ENCODE data around the gene ADARB2. TPM values are rescaled to one million over a fixed set of nuclear protein-coding genes. Genes with fewer than 3 reads are reported as not detected.

The ADARB2 gene
- polyA plus RNA-seq, 1 of the 3 experiments (the other 2 are of a cell fraction), result not detected

GRCh38 chr10:1658658-1659057 is 78.7 kb downstream of the ADARB2 start:
- H2AFZ ChIP-seq (ENCODE audit: low read depth), result no peak overlapping the region
- H3K9ac ChIP-seq, result no peak overlapping the region
- no peaks in the 10 kb centered on the region for H3F3A ChIP-seq (replicated peaks; ENCODE audit: insufficient read depth)
- no peak for DNase-seq
- H3K36me3 ChIP-seq (replicated peaks in 1 of 2; ENCODE audit: control insufficient read depth in 1 of 2, insufficient read depth in 2 of 2, low read length in 1 of 2), result no peaks in the 10 kb centered on the region
- peaks cover 0 to 6% of the 10 kb centered on the region in 2 experiments; a peak in 1 of 4 replicates for H3K4me1 ChIP-seq (ENCODE audit: control insufficient read depth in 1 of 2, insufficient read depth in 2 of 2, low read depth in 1 of 2, low read length in 1 of 2)
- no peak overlapping the region for H3K4me3 ChIP-seq (ENCODE audit: low read depth in 2 of 2, low read length in 1 of 2)
- 40% methylated on average over 5 of the region's 6 CpGs for WGBS (ENCODE audit: low lambda C conversion rate)
- TF ChIP-seq EP300 (IDR thresholded peaks at IDR 0.05; ENCODE audit: borderline replicate concordance in 1 of 2, low read depth in 1 of 2, low read length in 1 of 2) (no peak), TCF12 (IDR thresholded peaks at IDR 0.05) (no peak), FOSL2 (IDR thresholded peaks at IDR 0.05; ENCODE audit: borderline replicate concordance, low read depth) (no peak), RFX5 (IDR thresholded peaks at IDR 0.05; ENCODE audit: low read length) (no peak), NRF1 (IDR thresholded peaks at IDR 0.05; ENCODE audit: low read depth, low read length) (no peak), GATA2 (CRISPR knock-in tag; IDR thresholded peaks at IDR 0.05) (no peak), NFIC (IDR thresholded peaks at IDR 0.05; ENCODE audit: borderline replicate concordance) (no peak), TEAD4 (IDR thresholded peaks at IDR 0.05; ENCODE audit: borderline replicate concordance, insufficient read depth) (no peak)
- TF ChIP-seq, protein P1, sequence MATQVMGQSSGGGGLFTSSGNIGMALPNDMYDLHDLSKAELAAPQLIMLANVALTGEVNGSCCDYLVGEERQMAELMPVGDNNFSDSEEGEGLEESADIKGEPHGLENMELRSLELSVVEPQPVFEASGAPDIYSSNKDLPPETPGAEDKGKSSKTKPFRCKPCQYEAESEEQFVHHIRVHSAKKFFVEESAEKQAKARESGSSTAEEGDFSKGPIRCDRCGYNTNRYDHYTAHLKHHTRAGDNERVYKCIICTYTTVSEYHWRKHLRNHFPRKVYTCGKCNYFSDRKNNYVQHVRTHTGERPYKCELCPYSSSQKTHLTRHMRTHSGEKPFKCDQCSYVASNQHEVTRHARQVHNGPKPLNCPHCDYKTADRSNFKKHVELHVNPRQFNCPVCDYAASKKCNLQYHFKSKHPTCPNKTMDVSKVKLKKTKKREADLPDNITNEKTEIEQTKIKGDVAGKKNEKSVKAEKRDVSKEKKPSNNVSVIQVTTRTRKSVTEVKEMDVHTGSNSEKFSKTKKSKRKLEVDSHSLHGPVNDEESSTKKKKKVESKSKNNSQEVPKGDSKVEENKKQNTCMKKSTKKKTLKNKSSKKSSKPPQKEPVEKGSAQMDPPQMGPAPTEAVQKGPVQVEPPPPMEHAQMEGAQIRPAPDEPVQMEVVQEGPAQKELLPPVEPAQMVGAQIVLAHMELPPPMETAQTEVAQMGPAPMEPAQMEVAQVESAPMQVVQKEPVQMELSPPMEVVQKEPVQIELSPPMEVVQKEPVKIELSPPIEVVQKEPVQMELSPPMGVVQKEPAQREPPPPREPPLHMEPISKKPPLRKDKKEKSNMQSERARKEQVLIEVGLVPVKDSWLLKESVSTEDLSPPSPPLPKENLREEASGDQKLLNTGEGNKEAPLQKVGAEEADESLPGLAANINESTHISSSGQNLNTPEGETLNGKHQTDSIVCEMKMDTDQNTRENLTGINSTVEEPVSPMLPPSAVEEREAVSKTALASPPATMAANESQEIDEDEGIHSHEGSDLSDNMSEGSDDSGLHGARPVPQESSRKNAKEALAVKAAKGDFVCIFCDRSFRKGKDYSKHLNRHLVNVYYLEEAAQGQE (IDR thresholded peaks at IDR 0.05; ENCODE audit: low read depth, low read length), result no peak
- H3K4me2 ChIP-seq, result no peak overlapping the region
- no peaks in the 10 kb centered on the region for H3K9me2 ChIP-seq
- no peaks in the 10 kb centered on the region for H4K20me1 ChIP-seq (ENCODE audit: insufficient read depth)
- H3K79me2 ChIP-seq (ENCODE audit: insufficient read depth), result no peaks in the 10 kb centered on the region
- H3K27ac ChIP-seq (ENCODE audit: low read depth in 2 of 2, low read length in 1 of 2), result no peak overlapping the region
- CTCF ChIA-PET, result no interaction called here
- no peaks in the 10 kb centered on the region for H3K9me3 ChIP-seq
- POLR2A ChIA-PET, result no interaction called here
- no peaks in the 10 kb centered on the region for H3K27me3 ChIP-seq (ENCODE audit: insufficient read depth)

DNA sequence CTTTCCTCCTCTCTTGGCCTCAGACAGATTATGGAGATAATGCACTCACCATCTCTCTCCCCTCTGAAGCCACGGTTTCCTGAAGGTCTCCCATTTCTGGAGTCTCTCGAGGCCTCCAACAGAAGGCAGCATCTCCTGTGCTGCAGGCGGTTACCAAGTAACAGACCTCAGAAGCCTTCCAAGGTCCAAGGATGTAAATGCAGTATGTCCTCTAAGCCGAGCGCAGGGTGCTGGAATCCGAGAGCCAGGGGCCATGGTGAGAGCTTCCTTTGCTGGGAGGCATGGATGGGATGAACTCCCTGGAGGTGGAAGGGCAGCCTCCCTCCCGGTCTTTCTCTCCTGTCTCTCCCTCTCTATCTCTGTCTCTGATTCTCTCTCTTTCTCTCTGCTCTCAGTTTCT is 79.8 kb downstream of the ADARB2 start:
- WGBS (ENCODE audit: low lambda C conversion rate), result 40% methylated on average over 7 of the region's 7 CpGs
- no peak overlapping the region for H3K9ac ChIP-seq
- H3F3A ChIP-seq (replicated peaks; ENCODE audit: insufficient read depth), result no peaks in the 10 kb centered on the region
- H3K79me2 ChIP-seq (ENCODE audit: insufficient read depth), result no peaks in the 10 kb centered on the region
- no peak for DNase-seq
- no peak overlapping the region for H3K4me2 ChIP-seq
- no peaks in the 10 kb centered on the region for H3K9me2 ChIP-seq
- POLR2A ChIA-PET, result no interaction called here
- no peaks in the 10 kb centered on the region for H3K27me3 ChIP-seq (ENCODE audit: insufficient read depth)
- no peak overlapping the region for H3K4me3 ChIP-seq (ENCODE audit: low read depth in 2 of 2, low read length in 1 of 2)
- H2AFZ ChIP-seq (ENCODE audit: low read depth), result no peak overlapping the region
- H3K4me1 ChIP-seq (ENCODE audit: control insufficient read depth in 1 of 2, insufficient read depth in 2 of 2, low read depth in 1 of 2, low read length in 1 of 2), result peaks cover 0 to 14% of the 10 kb centered on the region in 2 experiments; a peak in 1 of 4 replicates
- no peaks in the 10 kb centered on the region for H3K36me3 ChIP-seq (replicated peaks in 1 of 2; ENCODE audit: control insufficient read depth in 1 of 2, insufficient read depth in 2 of 2, low read length in 1 of 2)
- CTCF ChIA-PET, result no interaction called here
- no peaks in the 10 kb centered on the region for H4K20me1 ChIP-seq (ENCODE audit: insufficient read depth)
- no peaks in the 10 kb centered on the region for H3K9me3 ChIP-seq
- H3K27ac ChIP-seq (ENCODE audit: low read depth in 2 of 2, low read length in 1 of 2), result no peak overlapping the region
- no peak for TF ChIP-seq GABPA (IDR thresholded peaks at IDR 0.05; ENCODE audit: low read depth)
- TF ChIP-seq NFIC (IDR thresholded peaks at IDR 0.05; ENCODE audit: borderline replicate concordance), result no peak
- TF ChIP-seq USF1 (IDR thresholded peaks at IDR 0.05; ENCODE audit: borderline replicate concordance, low read depth), result no peak
- TF ChIP-seq CHD2 (IDR thresholded peaks at IDR 0.05; ENCODE audit: low read length, partially characterized antibody), result no peak
- no peak for TF ChIP-seq TAF1 (IDR thresholded peaks at IDR 0.05; ENCODE audit: borderline replicate concordance, low read depth, low read length)
- TF ChIP-seq TEAD4 (IDR thresholded peaks at IDR 0.05; ENCODE audit: borderline replicate concordance, insufficient read depth), result no peak
- TF ChIP-seq SMC3 (IDR thresholded peaks at IDR 0.05; ENCODE audit: low read depth, low read length), result no peak
- TF ChIP-seq, protein P1 (IDR thresholded peaks at IDR 0.05; ENCODE audit: low read depth, low read length), result no peak
- TF ChIP-seq RCOR1 (IDR thresholded peaks at IDR 0.05; ENCODE audit: low read length), result no peak
- no peak for TF ChIP-seq JUND (IDR thresholded peaks at IDR 0.05)
- no peak for TF ChIP-seq FOXJ3 (CRISPR knock-in tag; IDR thresholded peaks at IDR 0.05)
- TF ChIP-seq, protein P2, sequence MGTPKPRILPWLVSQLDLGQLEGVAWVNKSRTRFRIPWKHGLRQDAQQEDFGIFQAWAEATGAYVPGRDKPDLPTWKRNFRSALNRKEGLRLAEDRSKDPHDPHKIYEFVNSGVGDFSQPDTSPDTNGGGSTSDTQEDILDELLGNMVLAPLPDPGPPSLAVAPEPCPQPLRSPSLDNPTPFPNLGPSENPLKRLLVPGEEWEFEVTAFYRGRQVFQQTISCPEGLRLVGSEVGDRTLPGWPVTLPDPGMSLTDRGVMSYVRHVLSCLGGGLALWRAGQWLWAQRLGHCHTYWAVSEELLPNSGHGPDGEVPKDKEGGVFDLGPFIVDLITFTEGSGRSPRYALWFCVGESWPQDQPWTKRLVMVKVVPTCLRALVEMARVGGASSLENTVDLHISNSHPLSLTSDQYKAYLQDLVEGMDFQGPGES (IDR thresholded peaks at IDR 0.05; ENCODE audit: low read depth, low read length), result no peak
- no peak for TF ChIP-seq POLR2AphosphoS5 (IDR thresholded peaks at IDR 0.05; ENCODE audit: low read depth, low read length)
